Neuronal stem cell (in vitro differentiated cells): ENCODE results near the gene SLC9A9.
A peak's percentile ranks its signal among the peaks of the same experiment; 100 is the strongest.

ENCODE experiments used
- DNase-seq: peaks from one replicate; pipeline ENCODE4 v3.0.0-alpha.2; 2013; ENCODE audit warnings: low spot score
- H2AFZ ChIP-seq: one replicate; pipeline ENCODE4 v1.6.1; 2013; ENCODE audit warnings: mild to moderate bottlenecking, low read length, inconsistent platforms
- H2AK5ac ChIP-seq: 2 replicates; pipeline ENCODE4 v1.6.1; 2013; ENCODE audit warnings: low read depth, mild to moderate bottlenecking, inconsistent platforms, low read length, moderate library complexity, mixed read lengths
- H2BK120ac ChIP-seq: 2 replicates; pipeline ENCODE4 v1.6.1; 2013; ENCODE audit warnings: low read depth, mild to moderate bottlenecking, inconsistent platforms, low read length, moderate library complexity, mixed read lengths
- H2BK12ac ChIP-seq: one replicate; pipeline ENCODE4 v1.6.1; 2013; ENCODE audit warnings: low read length, inconsistent platforms
- H2BK15ac ChIP-seq: 2 replicates; pipeline ENCODE4 v1.6.1; 2013; ENCODE audit warnings: mild to moderate bottlenecking, low read length, inconsistent platforms, mixed read lengths
- H2BK5ac ChIP-seq: one replicate; pipeline ENCODE4 v1.6.1; 2013; ENCODE audit warnings: inconsistent platforms, mild to moderate bottlenecking, low read length, moderate library complexity
- H3K14ac ChIP-seq: one replicate; pipeline ENCODE4 v1.6.1; 2013; ENCODE audit warnings: low read length, inconsistent platforms
- H3K18ac ChIP-seq: 2 replicates; pipeline ENCODE4 v1.6.1; 2013; ENCODE audit warnings: low read length, inconsistent platforms
- H3K23ac ChIP-seq: 2 replicates; pipeline ENCODE4 v1.6.1; 2013; ENCODE audit warnings: low read depth, mild to moderate bottlenecking, mixed read lengths, low read length, inconsistent platforms; ENCODE audit not compliant: poor library complexity
- H3K27ac ChIP-seq: replicated peaks from 3 replicates; pipeline ENCODE4 v1.5.1; 2013; ENCODE audit warnings: low read length, inconsistent platforms
- H3K27me3 ChIP-seq, 3 experiments: 2 replicates each; pipeline ENCODE4 v1.6.1; 2013; ENCODE audit warnings: low read length in 3 of 3, mild to moderate bottlenecking in 2 of 3, inconsistent platforms in 1 of 3, low read depth in 1 of 3, mixed read lengths in 1 of 3, moderate library complexity in 1 of 3; ENCODE audit not compliant: control insufficient read depth in 3 of 3, insufficient read depth in 3 of 3
- H3K36me3 ChIP-seq, 2 donors: replicated peaks in 1 of 2; 2 replicates each; pipeline ENCODE4 v1.6.1; 2013; ENCODE audit warnings: low read length in 2 of 2; ENCODE audit not compliant: control insufficient read depth in 2 of 2, insufficient read depth in 2 of 2
- H3K4ac ChIP-seq: 2 replicates; pipeline ENCODE4 v1.6.1; 2013; ENCODE audit warnings: inconsistent platforms, mild to moderate bottlenecking, low read length, moderate library complexity
- H3K4me1 ChIP-seq, 2 donors: 1 replicate in 1 of 2; 2 replicates in 1 of 2; pipeline ENCODE4 v1.6.1; 2013; ENCODE audit warnings: low read length in 2 of 2, low read depth in 1 of 2; ENCODE audit not compliant: control insufficient read depth in 2 of 2, insufficient read depth in 1 of 2
- H3K4me2 ChIP-seq: one replicate; pipeline ENCODE4 v1.6.1; 2013; ENCODE audit warnings: mild to moderate bottlenecking, low read length, inconsistent platforms; ENCODE audit not compliant: insufficient read depth, poor library complexity, severe bottlenecking
- H3K4me3 ChIP-seq, 2 donors: 2 replicates each; pipeline ENCODE4 v1.5.1; 2013; ENCODE audit warnings: low read length in 2 of 2, mild to moderate bottlenecking in 2 of 2, inconsistent platforms in 1 of 2, moderate library complexity in 1 of 2
- H3K79me1 ChIP-seq: one replicate; pipeline ENCODE4 v1.6.1; 2013; ENCODE audit warnings: low read depth, mild to moderate bottlenecking, inconsistent platforms, low read length, moderate library complexity
- H3K9ac ChIP-seq: one replicate; pipeline ENCODE4 v1.6.1; 2013; ENCODE audit warnings: mild to moderate bottlenecking, low read depth, low read length, inconsistent platforms; ENCODE audit not compliant: poor library complexity
- H3K9me3 ChIP-seq, 2 donors: replicated peaks in 1 of 2; 2 replicates each; pipeline versions ENCODE3 to v1.6.1; 2013; ENCODE audit warnings: low read length in 2 of 2, mild to moderate bottlenecking in 2 of 2, inconsistent platforms in 1 of 2, low read depth in 1 of 2, mixed read lengths in 1 of 2, moderate library complexity in 1 of 2; ENCODE audit not compliant: control insufficient read depth in 2 of 2, insufficient read depth in 1 of 2
- H4K8ac ChIP-seq: one replicate; pipeline ENCODE4 v1.6.1; 2013; ENCODE audit warnings: low read depth, mild to moderate bottlenecking, inconsistent platforms, low read length, moderate library complexity
- H4K91ac ChIP-seq: one replicate; pipeline ENCODE4 v1.6.1; 2013; ENCODE audit warnings: low read length, low read depth, mild to moderate bottlenecking, inconsistent platforms; ENCODE audit not compliant: poor library complexity
- WGBS, 2 donors: extraction: QIAGEN DNeasy Blood & Tissue Kit; methylation state at CpG; one replicate each; pipeline ENCODE4 v1.1.7; 2013; ENCODE audit warnings: missing lambda C conversion rate in 2 of 2, mixed read lengths in 1 of 2; ENCODE audit not compliant: insufficient read length in 2 of 2, insufficient replicate concordance in 1 of 2; ENCODE audit errors: extremely low coverage in 2 of 2; 5-methylcytosine and 5-hydroxymethylcytosine counted together

The SLC9A9 gene

DNA sequence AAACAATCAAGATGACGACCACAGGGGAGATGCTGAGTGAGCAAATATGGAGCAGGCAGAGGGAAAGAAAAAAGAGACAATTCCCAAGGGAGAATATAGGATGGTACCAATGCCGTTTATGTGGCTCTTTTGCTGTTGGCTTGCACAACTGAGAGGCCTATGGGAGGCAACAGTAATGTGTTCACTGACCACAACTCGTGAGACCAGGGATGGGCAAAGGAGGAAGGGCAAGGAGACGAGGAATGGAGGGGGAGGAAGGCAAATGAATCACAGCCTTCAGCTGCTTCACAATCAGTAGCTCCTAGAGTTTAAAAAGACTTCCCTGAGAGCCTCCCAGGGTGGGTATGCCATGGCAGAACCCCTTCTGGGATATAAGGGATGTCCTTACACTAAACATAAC is 131.5 kb downstream of the SLC9A9 start:
- H2AFZ ChIP-seq: no peak overlapping the region
- H3K18ac ChIP-seq: no peak overlapping the region
- H3K27me3 ChIP-seq: peaks cover 0 to 10% (median 0%) of the 10 kb centered on the region in 3 experiments
- no peak overlapping the region for H2BK15ac ChIP-seq
- WGBS, 2 donors: no CpG with 5 or more reads among the region's 4 CpGs
- H4K91ac ChIP-seq: no peak overlapping the region
- no peak overlapping the region for H3K9ac ChIP-seq
- no peak overlapping the region for H3K4me2 ChIP-seq
- H3K9me3 ChIP-seq: no peaks in the 10 kb centered on the region
- no peak overlapping the region for H3K27ac ChIP-seq
- no peaks in the 10 kb centered on the region for H3K79me1 ChIP-seq
- H2AK5ac ChIP-seq: no peak overlapping the region
- no peak overlapping the region for H3K23ac ChIP-seq
- H3K36me3 ChIP-seq: no peaks in the 10 kb centered on the region
- H2BK12ac ChIP-seq: no peak overlapping the region
- no peak overlapping the region for H2BK5ac ChIP-seq
- H4K8ac ChIP-seq: no peak overlapping the region
- no peak overlapping the region for H2BK120ac ChIP-seq
- DNase-seq: no peak
- peaks cover 0 to 2% of the 10 kb centered on the region in 2 donors for H3K4me1 ChIP-seq
- H3K14ac ChIP-seq: no peak overlapping the region
- H3K4ac ChIP-seq: no peak overlapping the region
- H3K4me3 ChIP-seq: no peak overlapping the region

DNA sequence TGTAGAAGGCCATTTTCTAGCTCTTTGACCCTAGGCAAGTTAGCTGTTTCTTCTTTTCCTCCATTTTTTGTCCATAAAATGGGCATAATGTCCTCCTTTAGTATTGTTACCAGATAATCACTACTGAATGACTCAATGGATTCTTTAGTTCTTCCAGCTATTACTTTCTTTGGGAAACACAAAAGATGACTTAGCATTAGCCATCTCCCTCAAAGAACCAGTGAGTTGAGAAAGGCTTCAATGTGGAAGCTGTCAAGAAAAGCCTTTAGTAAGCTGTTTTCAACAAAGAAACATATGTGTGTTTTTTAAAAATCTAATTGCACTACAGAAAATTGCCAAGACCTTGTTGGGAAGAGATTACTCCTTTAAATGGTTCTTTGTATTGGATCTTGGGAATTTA is 135.7 kb downstream of the SLC9A9 start:
- Histone ChIP-seq H3K4me2 (no peak overlapping the region), H4K91ac (no peak overlapping the region), H3K9ac (no peak overlapping the region), H3K27me3 (peaks cover 0 to 3% (median 0%) of the 10 kb centered on the region in 3 experiments), H3K14ac (no peak overlapping the region), H3K79me1 (no peaks in the 10 kb centered on the region), H2BK12ac (no peak overlapping the region), H2BK15ac (no peak overlapping the region), H2AK5ac (no peak overlapping the region), H3K4me3 (no peak overlapping the region), H3K27ac (no peak overlapping the region), H3K23ac (no peak overlapping the region), H3K4ac (no peak overlapping the region), H2BK120ac (no peak overlapping the region), H4K8ac (no peak overlapping the region), H3K4me1 (peaks cover 0 to 5% of the 10 kb centered on the region in 2 donors), H3K9me3 (no peaks in the 10 kb centered on the region), H3K36me3 (no peaks in the 10 kb centered on the region), H2BK5ac (no peak overlapping the region), H3K18ac (no peak overlapping the region), H2AFZ (no peak overlapping the region)
- DNase-seq: no peak

DNA sequence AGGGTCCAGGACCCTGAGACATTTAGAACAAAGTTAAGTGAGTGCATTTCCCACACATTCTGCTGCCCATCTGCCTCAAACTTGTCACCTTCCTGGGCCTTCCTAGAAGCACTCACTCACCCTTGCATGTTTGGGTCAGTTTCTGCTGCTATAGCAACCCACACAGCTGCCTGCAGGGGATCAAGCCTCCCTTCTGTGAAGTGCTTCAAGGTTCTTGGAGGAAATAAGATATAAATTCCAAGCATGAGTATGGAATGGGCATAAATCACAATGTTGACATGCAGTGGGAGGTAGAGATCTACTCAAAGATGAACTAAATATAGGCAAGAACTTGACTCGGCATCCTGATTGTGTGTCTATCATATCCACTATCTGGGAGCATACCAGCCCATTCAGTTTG is 140.4 kb downstream of the SLC9A9 start:
- H2BK15ac ChIP-seq: no peak overlapping the region
- H3K4me3 ChIP-seq: no peak overlapping the region
- no peaks in the 10 kb centered on the region for H3K36me3 ChIP-seq
- no peaks in the 10 kb centered on the region for H3K79me1 ChIP-seq
- H3K23ac ChIP-seq: no peak overlapping the region
- no peak for DNase-seq
- peaks cover 0 to 5% of the 10 kb centered on the region in 2 donors for H3K4me1 ChIP-seq
- no peak overlapping the region for H2BK5ac ChIP-seq
- H3K9ac ChIP-seq: no peak overlapping the region
- H3K4ac ChIP-seq: no peak overlapping the region
- H3K9me3 ChIP-seq: no peaks in the 10 kb centered on the region
- H4K91ac ChIP-seq: no peak overlapping the region
- WGBS, 2 donors: no CpG with 5 or more reads among the region's 1 CpG
- no peak overlapping the region for H2AK5ac ChIP-seq
- no peak overlapping the region for H2BK12ac ChIP-seq
- no peak overlapping the region for H4K8ac ChIP-seq
- no peak overlapping the region for H3K14ac ChIP-seq
- no peaks in the 10 kb centered on the region for H3K27me3 ChIP-seq
- H3K4me2 ChIP-seq: no peak overlapping the region
- H2BK120ac ChIP-seq: no peak overlapping the region
- H2AFZ ChIP-seq: no peak overlapping the region
- no peak overlapping the region for H3K27ac ChIP-seq
- H3K18ac ChIP-seq: no peak overlapping the region

DNA sequence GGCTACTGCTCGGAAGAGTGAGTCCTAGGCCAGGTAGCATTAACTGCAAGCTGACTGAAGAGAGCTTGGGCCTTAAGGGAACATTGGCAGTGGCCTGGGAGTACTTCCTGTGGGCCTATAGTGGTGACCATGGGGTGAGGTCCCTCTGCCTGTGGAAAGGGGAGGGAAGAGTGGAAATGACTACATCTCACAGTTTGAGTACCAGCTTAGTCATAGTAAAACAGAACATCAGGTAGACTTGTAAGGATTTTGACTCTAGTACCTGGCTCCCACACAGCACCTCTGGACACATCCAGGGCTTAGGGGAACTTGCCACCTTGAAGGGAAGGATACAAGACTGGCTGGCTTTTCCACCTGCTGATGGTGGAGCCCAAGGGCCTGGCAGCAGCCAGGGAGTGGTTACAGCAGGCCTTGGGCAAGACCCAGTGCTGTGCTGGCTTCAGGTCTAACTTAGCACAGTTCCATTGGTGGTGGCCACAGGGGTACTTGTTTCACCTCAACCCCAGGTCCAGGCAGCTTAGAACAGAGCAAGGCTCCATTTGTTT is 147.8 kb downstream of the SLC9A9 start:
- H3K4me1 ChIP-seq: no peaks in the 10 kb centered on the region
- H2BK5ac ChIP-seq: no peak overlapping the region
- no peak overlapping the region for H2AK5ac ChIP-seq
- H2AFZ ChIP-seq: no peak overlapping the region
- no peak overlapping the region for H3K4me2 ChIP-seq
- no peaks in the 10 kb centered on the region for H3K27me3 ChIP-seq
- H4K8ac ChIP-seq: no peak overlapping the region
- no peak overlapping the region for H2BK12ac ChIP-seq
- H3K36me3 ChIP-seq: no peaks in the 10 kb centered on the region
- H3K4me3 ChIP-seq: no peak overlapping the region
- H2BK15ac ChIP-seq: no peak overlapping the region
- no CpG with 5 or more reads among the region's 1 CpG for WGBS, 2 donors
- H3K23ac ChIP-seq: no peak overlapping the region
- DNase-seq: no peak
- no peaks in the 10 kb centered on the region for H3K9me3 ChIP-seq
- H3K27ac ChIP-seq: no peak overlapping the region
- H3K79me1 ChIP-seq: no peaks in the 10 kb centered on the region
- no peak overlapping the region for H2BK120ac ChIP-seq
- H3K18ac ChIP-seq: peak overlapping the region; percentile 16
- H3K4ac ChIP-seq: no peak overlapping the region
- no peak overlapping the region for H4K91ac ChIP-seq
- no peak overlapping the region for H3K14ac ChIP-seq
- no peak overlapping the region for H3K9ac ChIP-seq
